AG04450 (cell line): ENCODE data around the gene GAS7. TPM values are rescaled to one million over a fixed set of nuclear protein-coding genes. Genes with fewer than 3 reads are reported as not detected.

Experiments
- CTCF ChIA-PET: fragments of 300-600, 350-600 bp; formaldehyde crosslinking; extraction: SDS; loops from one replicate; lab custom pipeline; 2022; ENCODE audit warnings: antibody characterized with exemption, inconsistent platforms; lab: Charles Lee
- POLR2A ChIA-PET: fragments of 350-600 bp; formaldehyde crosslinking; extraction: SDS; loops from one replicate; lab custom pipeline; 2021; ENCODE audit warnings: antibody characterized with exemption, inconsistent platforms; lab: Yijun Ruan, JAX
- DNase-seq: peaks from one replicate; pipeline ENCODE4 v3.0.0-alpha.2; 2011; ENCODE audit warnings: low read depth, low spot score
- H3K27ac ChIP-seq: one replicate; pipeline ENCODE4 v1.5.1; 2012; ENCODE audit warnings: low read depth, low read length, control low read depth
- H3K27me3 ChIP-seq: one replicate; pipeline ENCODE4 v1.6.0; 2012; ENCODE audit warnings: low read length; ENCODE audit not compliant: control insufficient read depth, insufficient read depth
- H3K4me3 ChIP-seq: 2 replicates; pipeline ENCODE4 v1.5.1; 2011; ENCODE audit warnings: mild to moderate bottlenecking, low read depth, low read length, control low read depth
- H3K9me3 ChIP-seq: 2 replicates; pipeline ENCODE4 v1.5.1; 2012; ENCODE audit warnings: low read length; ENCODE audit not compliant: control insufficient read depth, insufficient read depth
- polyA plus RNA-seq: library from polyadenylated mRNA; depleted of rRNA; stranded (reverse); fragments of >200 nt; gene quantifications from 2 replicates; pipeline ENCODE4 v1.2.3, GENCODE V29; 2011
- TF ChIP-seq, protein P1 (sequence below): IDR thresholded peaks from 2 replicates; pipeline ENCODE4 v1.5.1; 2011; ENCODE audit warnings: low read depth, low read length, control low read depth, inconsistent platforms

GAS7 gene
- polyA plus RNA-seq, 1 experiment, result 5.6 TPM

DNA sequence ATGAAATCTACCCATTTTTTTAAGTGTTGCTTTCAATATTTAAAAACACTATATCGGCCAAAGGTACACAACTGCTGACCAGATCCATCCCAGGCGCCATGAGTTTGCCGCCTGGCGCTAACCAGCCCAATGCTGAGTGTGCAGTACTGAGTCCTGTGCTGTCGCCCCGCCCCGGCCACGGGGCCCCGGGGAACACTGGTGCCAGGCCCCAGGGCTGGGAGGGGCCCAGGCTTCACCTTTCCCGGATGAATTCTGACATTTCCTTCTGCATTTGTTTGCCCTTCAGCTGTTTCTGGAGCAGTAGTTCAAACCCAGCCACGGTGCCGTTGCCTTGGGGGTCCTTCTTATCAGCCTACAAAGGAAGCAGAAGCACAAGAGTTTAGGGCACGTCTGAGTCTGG, 255.5 kb downstream of the GAS7 start:
- H3K27me3 ChIP-seq, result no peaks in the 10 kb centered on the region
- no peak for DNase-seq
- CTCF ChIA-PET, result no interaction called here
- no peak overlapping the region for H3K27ac ChIP-seq
- POLR2A ChIA-PET, result no interaction called here
- no peak overlapping the region for H3K4me3 ChIP-seq
- TF ChIP-seq, protein P1, sequence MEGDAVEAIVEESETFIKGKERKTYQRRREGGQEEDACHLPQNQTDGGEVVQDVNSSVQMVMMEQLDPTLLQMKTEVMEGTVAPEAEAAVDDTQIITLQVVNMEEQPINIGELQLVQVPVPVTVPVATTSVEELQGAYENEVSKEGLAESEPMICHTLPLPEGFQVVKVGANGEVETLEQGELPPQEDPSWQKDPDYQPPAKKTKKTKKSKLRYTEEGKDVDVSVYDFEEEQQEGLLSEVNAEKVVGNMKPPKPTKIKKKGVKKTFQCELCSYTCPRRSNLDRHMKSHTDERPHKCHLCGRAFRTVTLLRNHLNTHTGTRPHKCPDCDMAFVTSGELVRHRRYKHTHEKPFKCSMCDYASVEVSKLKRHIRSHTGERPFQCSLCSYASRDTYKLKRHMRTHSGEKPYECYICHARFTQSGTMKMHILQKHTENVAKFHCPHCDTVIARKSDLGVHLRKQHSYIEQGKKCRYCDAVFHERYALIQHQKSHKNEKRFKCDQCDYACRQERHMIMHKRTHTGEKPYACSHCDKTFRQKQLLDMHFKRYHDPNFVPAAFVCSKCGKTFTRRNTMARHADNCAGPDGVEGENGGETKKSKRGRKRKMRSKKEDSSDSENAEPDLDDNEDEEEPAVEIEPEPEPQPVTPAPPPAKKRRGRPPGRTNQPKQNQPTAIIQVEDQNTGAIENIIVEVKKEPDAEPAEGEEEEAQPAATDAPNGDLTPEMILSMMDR, result no peak
- H3K9me3 ChIP-seq, result peaks cover 33% of the 10 kb centered on the region

DNA sequence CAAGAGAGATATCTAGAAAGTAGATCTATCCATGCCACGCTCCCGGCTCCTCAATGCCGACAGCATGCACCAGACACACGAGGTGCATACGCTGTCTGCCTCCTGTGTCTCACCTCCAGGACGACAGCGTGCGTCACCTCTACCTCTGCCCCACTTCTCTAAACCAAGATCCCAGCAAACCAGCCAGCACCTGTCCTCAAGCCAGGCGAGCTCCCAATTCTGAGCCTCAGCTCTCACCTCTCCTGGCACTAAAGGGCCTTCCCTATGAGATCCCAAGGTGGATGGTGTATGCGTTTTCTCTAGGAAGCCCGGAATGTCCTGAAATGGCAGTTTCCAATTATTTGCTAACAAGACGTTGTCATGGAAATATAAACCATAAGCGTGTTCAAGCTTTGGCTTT, 257.1 kb downstream of the GAS7 start:
- Histone ChIP-seq H3K4me3 (no peak overlapping the region), H3K9me3 (peaks cover 25% of the 10 kb centered on the region), H3K27ac (no peak overlapping the region), H3K27me3 (no peaks in the 10 kb centered on the region)
- ChIA-PET POLR2A (no interaction called here), CTCF (no interaction called here)
- TF ChIP-seq, protein P1, result no peak
- DNase-seq, result no peak

DNA sequence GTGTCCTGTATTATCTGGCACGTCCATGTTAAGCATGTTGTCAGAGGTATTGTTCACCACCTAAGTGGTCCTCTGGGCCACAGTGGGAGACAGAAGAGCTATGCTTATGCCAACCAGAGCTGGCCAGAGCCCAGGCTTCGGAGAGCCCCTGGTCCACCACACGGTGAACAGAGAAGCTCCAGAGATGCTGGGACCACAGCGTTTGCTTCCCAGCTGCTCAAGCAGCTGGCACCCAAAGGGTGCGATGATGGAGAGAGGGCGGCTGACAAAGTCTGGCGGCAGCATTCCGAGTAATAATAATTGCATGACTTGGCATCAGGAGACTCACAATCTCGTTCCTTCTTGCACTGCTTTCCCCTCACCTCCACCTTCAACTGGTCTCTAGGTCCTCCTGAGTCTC, 257.6 kb downstream of the GAS7 start:
- CTCF ChIA-PET, result no interaction called here
- DNase-seq, result no peak
- TF ChIP-seq, protein P1, result no peak
- Histone ChIP-seq H3K27ac (no peak overlapping the region), H3K9me3 (peaks cover 25% of the 10 kb centered on the region), H3K27me3 (no peaks in the 10 kb centered on the region), H3K4me3 (no peak overlapping the region)
- POLR2A ChIA-PET, result no interaction called here

DNA sequence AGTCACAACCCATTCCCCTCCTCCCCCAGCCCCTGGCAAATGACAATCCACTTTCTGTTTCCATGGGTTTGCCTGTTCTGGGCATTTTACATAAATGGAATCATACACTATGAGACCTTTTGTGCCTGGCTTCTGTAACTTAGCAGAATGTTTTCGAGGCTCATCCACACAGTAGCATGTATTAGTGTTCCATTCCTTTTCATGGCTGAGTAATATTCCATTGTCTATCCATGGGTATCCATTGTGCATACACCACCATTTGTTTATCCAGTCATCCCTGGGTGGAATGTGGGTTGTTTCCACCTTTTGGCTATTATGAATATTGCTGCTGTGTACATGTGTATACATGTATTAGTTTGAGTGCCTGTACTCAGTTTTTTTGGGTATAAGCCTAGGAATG, 259.6 kb downstream of the GAS7 start:
- CTCF ChIA-PET, result interaction anchor here (1.1 kb wide), 1 partner anchor 680 kb away, joined by 3 read pairs; no protein-coding TSS in a partner anchor
- DNase-seq, result no peak
- Histone ChIP-seq H3K27me3 (no peaks in the 10 kb centered on the region), H3K9me3 (peaks cover 33% of the 10 kb centered on the region), H3K4me3 (no peak overlapping the region), H3K27ac (no peak overlapping the region)
- TF ChIP-seq, protein P1, result no peak
- POLR2A ChIA-PET, result no interaction called here

DNA sequence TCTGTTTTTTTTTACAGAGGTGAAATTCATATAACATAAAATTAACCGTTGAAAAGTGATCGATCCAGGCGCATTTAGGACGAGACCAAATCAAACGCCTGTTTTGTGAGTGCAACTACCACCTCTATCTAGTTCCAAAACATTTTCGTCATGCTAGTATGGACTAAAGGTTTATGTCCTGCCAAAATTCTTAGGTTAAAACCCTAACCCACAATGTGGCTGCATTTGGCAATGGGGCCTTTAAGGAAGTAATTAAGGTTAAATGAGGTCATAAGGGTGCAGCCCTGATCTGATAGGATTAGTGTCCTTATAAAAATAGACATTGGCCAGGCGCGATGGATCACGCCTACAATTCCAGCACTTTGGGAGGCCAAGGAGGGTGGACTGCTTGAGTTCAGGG, 260.5 kb downstream of the GAS7 start:
- TF ChIP-seq, protein P1, result no peak
- ChIA-PET CTCF (interaction anchor here (1.1 kb wide), 1 partner anchor 680 kb away, joined by 3 read pairs; no protein-coding TSS in a partner anchor), POLR2A (interaction anchor here (0.6 kb wide), 1 partner anchor 764 kb away, joined by 3 read pairs; no protein-coding TSS in a partner anchor)
- Histone ChIP-seq H3K4me3 (no peak overlapping the region), H3K27me3 (no peaks in the 10 kb centered on the region), H3K27ac (no peak overlapping the region), H3K9me3 (peaks cover 32% of the 10 kb centered on the region)
- DNase-seq, result no peak
